KMS-11 (cell line): ENCODE data around the gene ARL15.

Source experiments
- H2AFZ ChIP-seq: fragments of 200-600 bp; sonication (generic); 2 replicates; pipeline ENCODE4 v1.6.1; 2016; ENCODE audit warnings: antibody characterized with exemption, mixed run types, low read depth
- H3K27ac ChIP-seq: fragments of 200-600 bp; sonication (generic); 2 replicates; pipeline ENCODE4 v1.6.1; 2016; ENCODE audit warnings: mild to moderate bottlenecking, mixed run types
- H3K27me3 ChIP-seq: fragments of 200-600 bp; sonication (generic); 2 replicates; pipeline ENCODE4 v1.6.1; 2017; ENCODE audit warnings: mild to moderate bottlenecking, low read depth, mixed run types, moderate library complexity; ENCODE audit not compliant: insufficient read depth
- H3K36me3 ChIP-seq: fragments of 200-600 bp; sonication (generic); 2 replicates; pipeline ENCODE4 v1.6.1; 2017; ENCODE audit warnings: mild to moderate bottlenecking, mixed run types; ENCODE audit not compliant: insufficient read depth
- H3K4me1 ChIP-seq: fragments of 200-600 bp; sonication (generic); 2 replicates; pipeline ENCODE4 v1.6.1; 2016; ENCODE audit warnings: mild to moderate bottlenecking, low read depth, mixed run types; ENCODE audit not compliant: poor library complexity, severe bottlenecking
- H3K4me2 ChIP-seq: fragments of 200-600 bp; sonication (generic); 2 replicates; pipeline ENCODE4 v1.7.0; 2016; ENCODE audit warnings: mild to moderate bottlenecking, mixed run types
- H3K4me3 ChIP-seq: fragments of 200-600 bp; sonication (generic); IDR thresholded peaks from 2 replicates; pipeline ENCODE4 v1.6.1; 2017; ENCODE audit warnings: low read depth, low read length, mixed read lengths; ENCODE audit not compliant: insufficient read depth
- H3K79me2 ChIP-seq: fragments of 200-600 bp; sonication (generic); 2 replicates; pipeline ENCODE4 v1.6.1; 2016; ENCODE audit warnings: low read depth, mixed run types; ENCODE audit not compliant: insufficient read depth
- H3K9ac ChIP-seq: fragments of 200-600 bp; sonication (generic); 2 replicates; pipeline ENCODE4 v1.6.1; 2016; ENCODE audit warnings: mild to moderate bottlenecking, mixed run types
- H4K20me1 ChIP-seq: fragments of 200-600 bp; sonication (generic); 2 replicates; pipeline ENCODE4 v1.6.1; 2016; ENCODE audit warnings: mild to moderate bottlenecking, mixed run types; ENCODE audit not compliant: insufficient read depth
- TF ChIP-seq, protein P1 (sequence below): fragments of 200-600 bp; sonication (generic); conservative IDR thresholded peaks from 2 replicates; pipeline ENCODE4 v1.6.1; 2017; ENCODE audit warnings: low read depth, mild to moderate bottlenecking, antibody characterized with exemption, low read length, moderate library complexity, mixed read lengths

The ARL15 gene

DNA sequence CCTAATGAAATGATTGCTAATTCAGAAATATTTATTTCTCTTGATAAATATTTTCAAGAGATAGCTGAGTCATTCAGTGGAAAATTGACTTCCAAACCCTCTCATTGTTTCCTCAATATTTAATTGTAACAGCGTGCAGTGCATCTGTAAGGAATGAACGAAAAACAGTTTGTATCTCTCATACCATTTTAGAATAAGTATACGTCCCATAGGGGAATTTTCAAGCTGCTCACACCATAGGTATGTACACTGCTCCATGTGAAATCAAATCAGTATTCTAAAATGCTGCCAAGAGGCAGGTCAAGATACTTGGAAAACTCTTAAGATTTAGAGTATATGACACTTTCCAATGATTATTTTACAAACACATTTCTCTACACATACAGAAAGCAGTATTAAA is 202.2 kb downstream of the ARL15 start:
- Histone ChIP-seq H3K9ac (no peak overlapping the region), H3K4me3 (no peak overlapping the region), H3K4me2 (no peak overlapping the region), H3K27ac (no peak overlapping the region), H3K36me3 (no peaks in the 10 kb centered on the region), H2AFZ (no peak overlapping the region), H4K20me1 (no peaks in the 10 kb centered on the region), H3K27me3 (no peaks in the 10 kb centered on the region), H3K4me1 (no peaks in the 10 kb centered on the region), H3K79me2 (no peaks in the 10 kb centered on the region)
- TF ChIP-seq, protein P1, sequence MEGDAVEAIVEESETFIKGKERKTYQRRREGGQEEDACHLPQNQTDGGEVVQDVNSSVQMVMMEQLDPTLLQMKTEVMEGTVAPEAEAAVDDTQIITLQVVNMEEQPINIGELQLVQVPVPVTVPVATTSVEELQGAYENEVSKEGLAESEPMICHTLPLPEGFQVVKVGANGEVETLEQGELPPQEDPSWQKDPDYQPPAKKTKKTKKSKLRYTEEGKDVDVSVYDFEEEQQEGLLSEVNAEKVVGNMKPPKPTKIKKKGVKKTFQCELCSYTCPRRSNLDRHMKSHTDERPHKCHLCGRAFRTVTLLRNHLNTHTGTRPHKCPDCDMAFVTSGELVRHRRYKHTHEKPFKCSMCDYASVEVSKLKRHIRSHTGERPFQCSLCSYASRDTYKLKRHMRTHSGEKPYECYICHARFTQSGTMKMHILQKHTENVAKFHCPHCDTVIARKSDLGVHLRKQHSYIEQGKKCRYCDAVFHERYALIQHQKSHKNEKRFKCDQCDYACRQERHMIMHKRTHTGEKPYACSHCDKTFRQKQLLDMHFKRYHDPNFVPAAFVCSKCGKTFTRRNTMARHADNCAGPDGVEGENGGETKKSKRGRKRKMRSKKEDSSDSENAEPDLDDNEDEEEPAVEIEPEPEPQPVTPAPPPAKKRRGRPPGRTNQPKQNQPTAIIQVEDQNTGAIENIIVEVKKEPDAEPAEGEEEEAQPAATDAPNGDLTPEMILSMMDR = no peak

DNA sequence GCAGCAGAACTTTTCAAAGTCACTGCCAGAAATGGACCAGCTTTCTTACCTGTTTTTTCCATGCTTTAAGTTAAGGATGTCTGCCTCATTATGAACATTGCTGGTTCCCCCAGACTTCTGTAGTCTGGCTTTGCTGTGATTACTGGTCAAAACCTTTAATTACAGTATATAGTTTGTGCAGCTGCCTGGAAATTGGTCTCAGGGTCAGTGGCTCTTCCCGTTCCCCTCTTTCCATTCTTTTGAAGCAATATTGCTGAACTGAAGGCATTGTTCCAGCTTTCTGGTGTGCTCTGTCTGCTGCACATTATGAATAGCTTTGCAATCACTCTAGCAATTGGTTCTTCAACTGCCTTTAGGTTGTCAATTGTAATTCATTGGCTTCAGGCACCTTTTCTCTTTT is 206.5 kb downstream of the ARL15 start:
- Histone ChIP-seq H3K27me3 (no peaks in the 10 kb centered on the region), H3K9ac (no peak overlapping the region), H3K36me3 (no peaks in the 10 kb centered on the region), H2AFZ (no peak overlapping the region), H3K27ac (no peak overlapping the region), H3K4me1 (peaks cover 3% of the 10 kb centered on the region), H3K4me2 (no peak overlapping the region), H3K79me2 (no peaks in the 10 kb centered on the region), H4K20me1 (no peaks in the 10 kb centered on the region), H3K4me3 (no peak overlapping the region)
- TF ChIP-seq, protein P1 = no peak

DNA sequence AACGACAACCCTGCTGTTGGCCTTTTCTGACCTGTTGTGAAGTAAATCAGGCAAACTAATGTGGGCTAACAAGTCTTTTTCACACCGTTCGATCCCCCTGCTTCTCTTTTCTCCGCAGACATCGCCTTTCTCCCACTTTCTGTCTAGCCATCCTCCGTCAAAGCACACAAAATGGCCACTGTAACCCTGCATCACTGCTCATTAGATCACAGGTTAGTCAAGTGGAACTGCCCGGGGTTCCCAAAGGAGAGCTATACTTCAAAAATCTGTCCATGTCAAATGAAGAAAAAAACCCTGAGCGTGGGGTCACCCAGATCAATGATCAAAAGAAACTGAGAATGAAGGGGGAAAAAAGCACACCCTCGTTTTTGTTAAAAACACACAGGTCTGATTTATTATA is 212.1 kb downstream of the ARL15 start:
- Histone ChIP-seq H3K9ac (no peak overlapping the region), H3K27ac (no peak overlapping the region), H3K4me1 (peaks cover 3% of the 10 kb centered on the region), H3K4me3 (no peak overlapping the region), H3K79me2 (no peaks in the 10 kb centered on the region), H3K4me2 (no peak overlapping the region), H4K20me1 (no peaks in the 10 kb centered on the region), H3K36me3 (no peaks in the 10 kb centered on the region), H3K27me3 (no peaks in the 10 kb centered on the region), H2AFZ (no peak overlapping the region)
- TF ChIP-seq, protein P1 = no peak

DNA sequence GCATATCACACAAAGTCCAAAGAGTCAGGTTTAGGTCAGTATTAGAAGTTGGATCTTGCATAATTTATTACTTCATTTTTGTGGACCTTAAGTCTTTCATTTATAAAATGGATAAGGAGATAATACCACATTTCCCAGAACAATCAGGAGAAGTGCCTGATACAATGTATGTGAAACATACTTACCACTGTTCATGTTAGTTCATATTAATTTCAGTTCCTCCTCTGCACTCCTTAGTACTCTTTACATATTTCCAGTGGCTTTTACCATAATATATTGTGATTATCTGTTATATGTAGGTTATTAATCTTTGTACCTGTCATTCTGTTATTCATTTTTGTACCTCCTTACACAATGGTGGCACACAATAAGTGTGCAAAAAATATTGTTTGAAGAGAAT is 214.4 kb downstream of the ARL15 start:
- no peaks in the 10 kb centered on the region for H3K4me1 ChIP-seq
- no peak overlapping the region for H3K4me3 ChIP-seq
- TF ChIP-seq, protein P1 = no peak
- no peak overlapping the region for H2AFZ ChIP-seq
- no peaks in the 10 kb centered on the region for H3K79me2 ChIP-seq
- H3K27me3 ChIP-seq = no peaks in the 10 kb centered on the region
- H3K4me2 ChIP-seq = no peak overlapping the region
- no peaks in the 10 kb centered on the region for H4K20me1 ChIP-seq
- H3K36me3 ChIP-seq = no peaks in the 10 kb centered on the region
- H3K9ac ChIP-seq = no peak overlapping the region
- no peak overlapping the region for H3K27ac ChIP-seq
